Measurements from ENCODE around the gene TIAM2. TPM values are rescaled to one million over a fixed set of nuclear protein-coding genes. Genes with fewer than 3 reads are reported as not detected.

TIAM2 gene
- total RNA-seq, 1 experiment from 2014 or later: 1.9 TPM

- no peak for DNase-seq (ENCODE audit: low read depth)
Observed at GRCh38 chr6:155253337-155253736, 258.2 kb downstream of the TIAM2 start.

- DNase-seq (ENCODE audit: low read depth): no peak
Observed at GRCh38 chr6:155254139-155254538, 259.0 kb downstream of the TIAM2 start.

GRCh38 chr6:155256122-155256795, 261.1 kb downstream of the TIAM2 start:
- DNase-seq (ENCODE audit: low read depth): no peak

GRCh38 chr6:155257796-155258195, 262.7 kb downstream of the TIAM2 start:
- DNase-seq (ENCODE audit: low read depth): no peak

- no peak for DNase-seq (ENCODE audit: low read depth)
Observed at GRCh38 chr6:155259204-155259603, 264.1 kb downstream of the TIAM2 start.

- DNase-seq (ENCODE audit: low read depth): no peak
Observed at GRCh38 chr6:155259897-155260296, 264.8 kb downstream of the TIAM2 start.

- no peak for DNase-seq (ENCODE audit: low read depth)
Observed at GRCh38 chr6:155260686-155261085, 265.6 kb downstream of the TIAM2 start.

- DNase-seq (ENCODE audit: low read depth): peak; percentile 17
Observed at GRCh38 chr6:155261111-155261900, 266.2 kb downstream of the TIAM2 start.

GRCh38 chr6:155262655-155263054, 267.5 kb downstream of the TIAM2 start:
- DNase-seq (ENCODE audit: low read depth): no peak

GRCh38 chr6:155263373-155264063, 268.4 kb downstream of the TIAM2 start, which contains the start of gene CLDN20:
CLDN20 (plus strand) TSS chr6:155264013; CDS start chr6:155275720, 11,707 bp downstream.
- no peak for DNase-seq (ENCODE audit: low read depth)

- no peak for DNase-seq (ENCODE audit: low read depth)
Observed at GRCh38 chr6:155264693-155265320, 269.7 kb downstream of the TIAM2 start.

GRCh38 chr6:155265843-155266535, 270.9 kb downstream of the TIAM2 start:
- no peak for DNase-seq (ENCODE audit: low read depth)

- DNase-seq (ENCODE audit: low read depth): no peak
Observed at GRCh38 chr6:155267411-155267810, 272.3 kb downstream of the TIAM2 start.

GRCh38 chr6:155268088-155268867, 273.2 kb downstream of the TIAM2 start:
- DNase-seq (ENCODE audit: low read depth): peak; percentile 51

- DNase-seq (ENCODE audit: low read depth): no peak
Observed at GRCh38 chr6:155269765-155270164, 274.6 kb downstream of the TIAM2 start.

- no peak for DNase-seq (ENCODE audit: low read depth)
Observed at GRCh38 chr6:155270561-155271091, 275.5 kb downstream of the TIAM2 start.

GRCh38 chr6:155271145-155271544, 276.0 kb downstream of the TIAM2 start:
- DNase-seq (ENCODE audit: low read depth): no peak

GRCh38 chr6:155272353-155273232, 277.5 kb downstream of the TIAM2 start:
- no peak for DNase-seq (ENCODE audit: low read depth)

- DNase-seq (ENCODE audit: low read depth): peak; percentile 100
Observed at GRCh38 chr6:155273431-155273830, 278.3 kb downstream of the TIAM2 start.

Data from HT1080 (cell line).